ENCODE data around the gene FAM90A26.
"Not testable (repeated sequence)": the region's sequence is repeated elsewhere in the genome, so short reads cannot be mapped to it uniquely, and the experiment has no call there.

DNA sequence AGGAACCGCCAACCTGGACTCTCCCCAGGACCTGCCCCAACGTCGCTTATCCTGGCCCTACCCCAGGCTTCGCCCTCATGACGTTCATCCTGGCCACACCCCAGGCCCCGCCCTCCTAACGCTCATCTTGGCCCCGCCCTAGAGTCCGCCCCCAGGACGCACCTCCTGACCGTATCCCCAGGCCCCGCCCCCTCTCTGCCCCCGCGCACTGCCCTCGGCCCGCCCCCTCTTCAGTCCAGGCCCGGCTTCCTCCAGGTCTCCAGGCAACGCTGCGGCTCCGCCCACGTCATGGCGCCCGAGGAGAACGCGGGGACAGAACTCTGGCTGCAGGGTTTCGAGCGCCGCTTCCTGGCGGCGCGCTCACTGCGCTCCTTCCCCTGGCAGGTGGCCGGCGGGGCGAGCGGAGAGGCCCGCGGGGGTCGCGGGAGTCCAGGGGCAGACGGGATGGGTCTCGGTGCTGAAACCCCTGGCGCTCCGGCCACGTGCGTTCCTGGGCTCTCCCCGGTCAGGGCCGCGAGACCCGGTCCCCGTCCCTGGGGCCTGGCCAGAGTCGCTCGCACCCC lies 17.1 kb upstream of the FAM90A26 start:
- not testable (repeated sequence) for TF ChIP-seq RAD21 (conservative IDR thresholded peaks at IDR 0.05 in 1 of 2, IDR thresholded peaks at IDR 0.05 in 1 of 2); CEBPB (IDR thresholded peaks at IDR 0.05); KDM1A (IDR thresholded peaks at IDR 0.05; ENCODE audit: low read depth); RCOR1 (IDR thresholded peaks at IDR 0.05; ENCODE audit: low read depth, low read length); CHD4 (IDR thresholded peaks at IDR 0.05; ENCODE audit: borderline replicate concordance); CHD2 (IDR thresholded peaks at IDR 0.05; ENCODE audit: low read length, partially characterized antibody); ZFP36 (IDR thresholded peaks at IDR 0.05; ENCODE audit: borderline replicate concordance, partially characterized antibody); EHMT2 (IDR thresholded peaks at IDR 0.05; ENCODE audit: low read depth); TP53 (CRISPR knock-in tag; IDR thresholded peaks at IDR 0.05)
- TF ChIP-seq, protein P1, sequence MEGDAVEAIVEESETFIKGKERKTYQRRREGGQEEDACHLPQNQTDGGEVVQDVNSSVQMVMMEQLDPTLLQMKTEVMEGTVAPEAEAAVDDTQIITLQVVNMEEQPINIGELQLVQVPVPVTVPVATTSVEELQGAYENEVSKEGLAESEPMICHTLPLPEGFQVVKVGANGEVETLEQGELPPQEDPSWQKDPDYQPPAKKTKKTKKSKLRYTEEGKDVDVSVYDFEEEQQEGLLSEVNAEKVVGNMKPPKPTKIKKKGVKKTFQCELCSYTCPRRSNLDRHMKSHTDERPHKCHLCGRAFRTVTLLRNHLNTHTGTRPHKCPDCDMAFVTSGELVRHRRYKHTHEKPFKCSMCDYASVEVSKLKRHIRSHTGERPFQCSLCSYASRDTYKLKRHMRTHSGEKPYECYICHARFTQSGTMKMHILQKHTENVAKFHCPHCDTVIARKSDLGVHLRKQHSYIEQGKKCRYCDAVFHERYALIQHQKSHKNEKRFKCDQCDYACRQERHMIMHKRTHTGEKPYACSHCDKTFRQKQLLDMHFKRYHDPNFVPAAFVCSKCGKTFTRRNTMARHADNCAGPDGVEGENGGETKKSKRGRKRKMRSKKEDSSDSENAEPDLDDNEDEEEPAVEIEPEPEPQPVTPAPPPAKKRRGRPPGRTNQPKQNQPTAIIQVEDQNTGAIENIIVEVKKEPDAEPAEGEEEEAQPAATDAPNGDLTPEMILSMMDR (IDR thresholded peaks at IDR 0.05) = not testable (repeated sequence)
- TF ChIP-seq MYC (IDR thresholded peaks at IDR 0.05; ENCODE audit: borderline replicate concordance, low read length) (peak; percentile 63; the same call in 1 of the 2 replicates), POLR2A (IDR thresholded peaks at IDR 0.05; ENCODE audit: low read length) (peak; percentile 59)
- TF ChIP-seq, protein P2, sequence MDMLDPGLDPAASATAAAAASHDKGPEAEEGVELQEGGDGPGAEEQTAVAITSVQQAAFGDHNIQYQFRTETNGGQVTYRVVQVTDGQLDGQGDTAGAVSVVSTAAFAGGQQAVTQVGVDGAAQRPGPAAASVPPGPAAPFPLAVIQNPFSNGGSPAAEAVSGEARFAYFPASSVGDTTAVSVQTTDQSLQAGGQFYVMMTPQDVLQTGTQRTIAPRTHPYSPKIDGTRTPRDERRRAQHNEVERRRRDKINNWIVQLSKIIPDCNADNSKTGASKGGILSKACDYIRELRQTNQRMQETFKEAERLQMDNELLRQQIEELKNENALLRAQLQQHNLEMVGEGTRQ (IDR thresholded peaks at IDR 0.05) = not testable (repeated sequence)
